GM18867 (cell line): ENCODE results near the gene RNF150.

Source experiments
- ATAC-seq: cut with Tn5 transposase; IDR thresholded peaks from one replicate; pipeline ENCODE4 v1.9.1; 2021; ENCODE audit warnings: mild to moderate bottlenecking, moderate library complexity; ENCODE audit not compliant: unreplicated experiment

RNF150 gene

GRCh38 chr4:141132072-141132708, 1.1 kb downstream of the RNF150 start:
- ATAC-seq: no peak

- no peak for ATAC-seq
Measured at GRCh38 chr4:141131723-141132071, 1.6 kb downstream of the RNF150 start.

- ATAC-seq: no peak
Measured at GRCh38 chr4:141130947-141131605, 2.2 kb downstream of the RNF150 start.

- no peak for ATAC-seq
Measured at GRCh38 chr4:141127884-141128283, 5.4 kb downstream of the RNF150 start.

- ATAC-seq: no peak
Measured at GRCh38 chr4:141126769-141127168, 6.5 kb downstream of the RNF150 start.

GRCh38 chr4:141124224-141124623, 9.0 kb downstream of the RNF150 start:
- ATAC-seq: no peak

- peak; percentile 64 for ATAC-seq
Measured at GRCh38 chr4:141121768-141122454, 11.4 kb downstream of the RNF150 start.

- ATAC-seq: no peak
Measured at GRCh38 chr4:141121101-141121500, 12.2 kb downstream of the RNF150 start.

- ATAC-seq: no peak
Measured at GRCh38 chr4:141120036-141120593, 13.2 kb downstream of the RNF150 start.

GRCh38 chr4:141119071-141119470, 14.2 kb downstream of the RNF150 start:
- ATAC-seq: no peak

GRCh38 chr4:141118381-141118780, 14.9 kb downstream of the RNF150 start:
- ATAC-seq: no peak

GRCh38 chr4:141117935-141118334, 15.3 kb downstream of the RNF150 start:
- ATAC-seq: no peak

- no peak for ATAC-seq
Measured at GRCh38 chr4:141109983-141110382, 23.3 kb downstream of the RNF150 start.

GRCh38 chr4:141107927-141108326, 25.3 kb downstream of the RNF150 start:
- ATAC-seq: no peak

- ATAC-seq: no peak
Measured at GRCh38 chr4:141102367-141102766, 30.9 kb downstream of the RNF150 start.

GRCh38 chr4:141101511-141101910, 31.8 kb downstream of the RNF150 start:
- ATAC-seq: no peak

- no peak for ATAC-seq
Measured at GRCh38 chr4:141099326-141099725, 33.9 kb downstream of the RNF150 start.

GRCh38 chr4:141098163-141098562, 35.1 kb downstream of the RNF150 start:
- no peak for ATAC-seq

GRCh38 chr4:141090473-141090872, 42.8 kb downstream of the RNF150 start:
- ATAC-seq: no peak

GRCh38 chr4:141081921-141082395, 51.3 kb downstream of the RNF150 start:
- no peak for ATAC-seq

GRCh38 chr4:141080668-141081067, 52.6 kb downstream of the RNF150 start:
- no peak for ATAC-seq
